EH (cell line): ENCODE measurements around the gene BEAN1.
"Not testable (repeated sequence)": the region's sequence is repeated elsewhere in the genome, so short reads cannot be mapped to it uniquely, and the experiment has no call there.

ENCODE experiments used
- DNase-seq: peaks from one replicate; pipeline ENCODE4 v3.0.0-alpha.2; 2015; ENCODE audit warnings: low read depth

BEAN1 gene

GRCh38 chr16:66486199-66486772, 59.2 kb downstream of the BEAN1 start:
- DNase-seq, result no peak

- DNase-seq, result peak; percentile 70
Measured at GRCh38 chr16:66486773-66487579, 59.9 kb downstream of the BEAN1 start.

- DNase-seq, result peak; percentile 44
Measured at GRCh38 chr16:66487580-66488275, 60.6 kb downstream of the BEAN1 start.

GRCh38 chr16:66488505-66488904, 61.4 kb downstream of the BEAN1 start:
- no peak for DNase-seq

- no peak for DNase-seq
Measured at GRCh38 chr16:66489385-66489784, 62.3 kb downstream of the BEAN1 start.

GRCh38 chr16:66489818-66490217, 62.7 kb downstream of the BEAN1 start:
- no peak for DNase-seq

- no peak for DNase-seq
Measured at GRCh38 chr16:66490774-66491715, 64.0 kb downstream of the BEAN1 start.

- DNase-seq, result no peak
Measured at GRCh38 chr16:66491716-66492064, 64.6 kb downstream of the BEAN1 start.

GRCh38 chr16:66493490-66494401, 66.7 kb downstream of the BEAN1 start:
- no peak for DNase-seq

GRCh38 chr16:66494916-66495315, 67.8 kb downstream of the BEAN1 start:
- no peak for DNase-seq

GRCh38 chr16:66495440-66495839, 68.3 kb downstream of the BEAN1 start:
- no peak for DNase-seq

GRCh38 chr16:66496226-66496625, 69.1 kb downstream of the BEAN1 start:
- not testable (repeated sequence) for DNase-seq

- not testable (repeated sequence) for DNase-seq
Measured at GRCh38 chr16:66497921-66498320, 70.8 kb downstream of the BEAN1 start.

- not testable (repeated sequence) for DNase-seq
Measured at GRCh38 chr16:66501563-66501962, 74.5 kb downstream of the BEAN1 start.

- peak; percentile 79 for DNase-seq
Measured at GRCh38 chr16:66502020-66502913, 75.2 kb downstream of the BEAN1 start.

GRCh38 chr16:66503030-66503429, 75.9 kb downstream of the BEAN1 start:
- DNase-seq, result no peak

GRCh38 chr16:66503612-66504011, 76.5 kb downstream of the BEAN1 start:
- DNase-seq, result no peak

GRCh38 chr16:66507731-66508239, 80.7 kb downstream of the BEAN1 start:
- no peak for DNase-seq

GRCh38 chr16:66508248-66508913, 81.3 kb downstream of the BEAN1 start:
- peak; percentile 81 for DNase-seq
